HCT116 (cell line): Measurements from ENCODE around the gene DKK1. TPM values are rescaled to one million over a fixed set of nuclear protein-coding genes. Genes with fewer than 3 reads are reported as not detected.

Experiments
- ATAC-seq: fragments of 200-7000 bp; cut with Tn5 transposase; 2 replicates; pipeline ENCODE4 v1.9.1; 2020; ENCODE audit warnings: mild to moderate bottlenecking, moderate library complexity
- BruUV-seq: library from RNA; stranded (reverse); fragments of 400-500 nt; replicated peaks from 2 replicates; lab custom pipeline; 2021; lab: Mats Ljungman, UMichigan
- CTCF ChIA-PET: fragments of 300-600 bp; sonication (Branson Sonifier 250); formaldehyde crosslinking; loops from one replicate; lab custom pipeline; 2021; ENCODE audit warnings: antibody characterized with exemption; lab: Charles Lee
- POLR2A ChIA-PET: fragments of 300-600, 350-600 bp; sonication (Branson Sonifier 250); formaldehyde crosslinking; loops from one replicate; lab custom pipeline; 2021; ENCODE audit warnings: antibody characterized with exemption; lab: Charles Lee
- RAD21 ChIA-PET, 2 experiments: fragments of 300-600 bp; sonication (Branson Sonifier 250); formaldehyde crosslinking; loops; one replicate each; lab custom pipeline; 2023; ENCODE audit warnings: low total read pairs in 2 of 2; ENCODE audit not compliant: uncharacterized antibody in 2 of 2, unreplicated experiment in 2 of 2, low non-redundant PET in 1 of 2; lab: Charles Lee
- DNase-seq: peaks from one replicate; pipeline ENCODE4 v3.0.0-alpha.2; 2010; ENCODE audit warnings: low read depth, low spot score
- H2AFZ ChIP-seq: fragments of 200-600 bp; shearing (Covaris generic), sonication (generic); 2 replicates; pipeline ENCODE4 v1.6.1; 2017; ENCODE audit warnings: low read depth, mixed run types, mixed read lengths, antibody characterized with exemption, low read length; ENCODE audit not compliant: poor library complexity, severe bottlenecking
- H3K27ac ChIP-seq: 2 replicates; pipeline ENCODE4 v1.5.1; 2012; ENCODE audit warnings: low read depth, low read length
- H3K27me3 ChIP-seq: fragments of 200-600 bp; sonication (generic); 2 replicates; pipeline ENCODE4 v1.6.1; 2016; ENCODE audit warnings: mixed run types, low read length, mixed read lengths; ENCODE audit not compliant: insufficient read depth
- H3K36me3 ChIP-seq, 2 experiments: fragments of 200-500 bp in 1 of 2; fragments of 200-600 bp in 1 of 2; sonication (Bioruptor generic) in 1 of 2; sonication (generic) in 1 of 2; 2 replicates each; pipeline versions ENCODE4 v1.5.1 to v1.6.1; 2014 to 2016; ENCODE audit warnings: low read length in 2 of 2, inconsistent platforms in 1 of 2, mixed read lengths in 1 of 2, mixed run types in 1 of 2; ENCODE audit not compliant: insufficient read depth in 2 of 2, control insufficient read depth in 1 of 2
- H3K4me1 ChIP-seq, 2 experiments: fragments of 200-600 bp in 1 of 2; sonication (generic) in 1 of 2; 2 replicates each; pipeline versions ENCODE4 v1.5.1 to v1.6.1; 2012 to 2017; ENCODE audit warnings: low read length in 2 of 2, inconsistent platforms in 1 of 2, mild to moderate bottlenecking in 1 of 2, mixed read lengths in 1 of 2, mixed run types in 1 of 2, moderate library complexity in 1 of 2; ENCODE audit not compliant: insufficient read depth in 2 of 2, control insufficient read depth in 1 of 2
- H3K4me2 ChIP-seq: fragments of 200-600 bp; sonication (generic); 2 replicates; pipeline ENCODE4 v1.6.1; 2017; ENCODE audit warnings: mixed run types, low read length, mixed read lengths
- H3K4me3 ChIP-seq, 2 experiments: fragments of 200-600 bp in 1 of 2; sonication (generic) in 1 of 2; replicated peaks in 1 of 2; 2 replicates each; pipeline ENCODE4 v1.5.1; 2011 to 2016; ENCODE audit warnings: low read length in 2 of 2, control low read depth in 1 of 2, low read depth in 1 of 2, mild to moderate bottlenecking in 1 of 2, mixed read lengths in 1 of 2, mixed run types in 1 of 2
- H3K79me2 ChIP-seq: fragments of 200-600 bp; sonication (generic); 2 replicates; pipeline ENCODE4 v1.6.1; 2017; ENCODE audit warnings: mild to moderate bottlenecking, mixed run types, low read length, moderate library complexity, mixed read lengths; ENCODE audit not compliant: insufficient read depth
- H3K9ac ChIP-seq: fragments of 200-600 bp; sonication (generic); 2 replicates; pipeline ENCODE4 v1.6.1; 2016; ENCODE audit warnings: low read length, mixed read lengths
- H3K9me2 ChIP-seq: fragments of 200-600 bp; sonication (generic), shearing (Covaris generic); 2 replicates; pipeline ENCODE4 v1.6.1; 2017; ENCODE audit warnings: mixed run types, mild to moderate bottlenecking, moderate library complexity; ENCODE audit not compliant: insufficient read depth
- H3K9me3 ChIP-seq, 2 experiments: fragments of 200-500 bp in 1 of 2; fragments of 200-600 bp in 1 of 2; sonication (Bioruptor generic) in 1 of 2; sonication (generic) in 1 of 2; 2 replicates each; pipeline ENCODE4 v1.6.1; 2014 to 2017; ENCODE audit warnings: low read length in 2 of 2, mixed read lengths in 2 of 2, inconsistent platforms in 1 of 2, low read depth in 1 of 2, mild to moderate bottlenecking in 1 of 2, mixed run types in 1 of 2, moderate library complexity in 1 of 2; ENCODE audit not compliant: control insufficient read depth in 1 of 2, insufficient read depth in 1 of 2
- H4K20me1 ChIP-seq: fragments of 200-600 bp; sonication (generic), shearing (Covaris generic); 2 replicates; pipeline ENCODE4 v1.6.1; 2017; ENCODE audit warnings: mixed run types, mild to moderate bottlenecking, moderate library complexity; ENCODE audit not compliant: insufficient read depth
- CEBPB ChIP-seq: IDR thresholded peaks from 2 replicates; pipeline ENCODE4 v1.6.1; 2012; ENCODE audit warnings: low read depth
- EZH2phosphoT487 ChIP-seq: fragments of 200-600 bp; IDR thresholded peaks from 2 replicates; pipeline ENCODE4 v1.6.1; 2018; ENCODE audit warnings: antibody characterized with exemption, borderline replicate concordance
- POLR2A ChIP-seq: IDR thresholded peaks from 2 replicates; pipeline ENCODE4 v1.7.0; 2011; ENCODE audit warnings: borderline replicate concordance; ENCODE audit not compliant: insufficient read depth, insufficient read length; ENCODE audit errors: extremely low read depth
- POLR2AphosphoS5 ChIP-seq: IDR thresholded peaks from 2 replicates; pipeline ENCODE4 v1.6.1; 2011; ENCODE audit warnings: mild to moderate bottlenecking, low read depth, low read length, moderate library complexity
- SIN3A ChIP-seq: IDR thresholded peaks from 2 replicates; pipeline ENCODE4 v1.6.1; 2012; ENCODE audit warnings: low read depth
- SRF ChIP-seq: IDR thresholded peaks from 2 replicates; pipeline ENCODE4 v1.6.1; 2012; ENCODE audit warnings: low read depth
- TCF7L2 ChIP-seq: IDR thresholded peaks from 2 replicates; pipeline ENCODE4 v1.7.0; 2011; ENCODE audit warnings: borderline replicate concordance, inconsistent platforms; ENCODE audit not compliant: insufficient read depth, insufficient read length; ENCODE audit errors: extremely low read depth
- ZNF274 ChIP-seq: fragments of 200-500 bp; sonication (Bioruptor generic); IDR thresholded peaks from 2 replicates; pipeline ENCODE4 v1.6.1; 2014; ENCODE audit warnings: mild to moderate bottlenecking, low read depth, low read length, inconsistent platforms
- intact Hi-C: fragments of 100-400 bp; cut with micrococcal nuclease; formaldehyde crosslinking; loops from 2 replicates; pipeline ENCODE4 v1.10.0; 2022
- total RNA-seq: library from RNA; stranded (reverse); gene quantifications from one replicate; pipeline ENCODE4 v1.2.1, GENCODE V29; 2021; ENCODE audit not compliant: unreplicated experiment
- TF ChIP-seq, protein P1 (sequence below): IDR thresholded peaks from 2 replicates; pipeline ENCODE4 v1.6.1; 2011; ENCODE audit warnings: mild to moderate bottlenecking, low read length, moderate library complexity; ENCODE audit not compliant: insufficient replicate concordance; ENCODE audit errors: extremely low read depth
- TF ChIP-seq, protein P2 (sequence below): IDR thresholded peaks from 2 replicates; pipeline ENCODE4 v1.6.1; 2012

The DKK1 gene
- total RNA-seq, 1 experiment from 2014 or later = 315 TPM

DNA sequence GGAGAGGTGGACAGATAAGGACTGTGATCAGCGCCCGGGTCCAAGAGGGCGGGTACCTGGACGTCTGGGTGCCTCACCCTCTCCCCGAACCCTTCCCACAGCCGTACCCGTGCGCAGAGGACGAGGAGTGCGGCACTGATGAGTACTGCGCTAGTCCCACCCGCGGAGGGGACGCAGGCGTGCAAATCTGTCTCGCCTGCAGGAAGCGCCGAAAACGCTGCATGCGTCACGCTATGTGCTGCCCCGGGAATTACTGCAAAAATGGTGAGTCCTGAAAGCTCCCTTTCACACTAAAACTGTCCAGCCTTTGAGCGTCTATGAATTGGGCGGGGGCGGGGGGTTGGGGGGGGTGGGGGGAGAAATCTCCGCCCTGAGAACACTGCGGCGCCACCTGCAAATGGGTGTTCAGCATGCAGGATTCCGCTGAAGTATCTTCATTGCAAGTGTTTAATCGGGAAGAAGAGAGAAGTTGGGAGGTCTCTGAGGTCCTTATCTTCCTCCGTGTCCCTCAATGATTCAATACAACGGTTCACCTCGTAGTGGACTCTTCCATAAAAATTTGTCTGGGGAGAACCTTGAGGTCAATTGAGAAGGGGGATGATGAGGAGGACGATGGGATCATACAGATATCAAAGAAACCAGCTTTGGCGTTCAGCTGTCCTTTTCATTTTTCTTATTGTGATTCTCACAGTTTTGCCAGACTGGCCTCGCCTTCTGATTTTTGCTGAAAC, 906 bp downstream of the DKK1 start:
- Histone ChIP-seq H3K9me2 (no peaks in the 10 kb centered on the region), H3K79me2 (peaks cover 38% of the 10 kb centered on the region), H3K9ac (peak overlapping the region; percentile 84), H3K4me2 (peak overlapping the region; percentile 99), H3K4me1 (peaks cover 56 to 81% of the 10 kb centered on the region in 2 experiments), H3K9me3 (no peaks in the 10 kb centered on the region), H3K27me3 (no peaks in the 10 kb centered on the region), H3K36me3 (peaks cover 0 to 21% of the 10 kb centered on the region in 2 experiments; a peak in 2 of 4 replicates), H3K4me3 (peak overlapping the region; percentile 78 to 93), H3K27ac (peak overlapping the region; percentile 96), H2AFZ (no peak overlapping the region), H4K20me1 (no peaks in the 10 kb centered on the region; the same call in 1 of the 2 replicates)
- ChIA-PET RAD21 (interaction anchor here (0.9 to 1.0 kb wide), 2 partner anchors 173 to 174 kb away, joined by 3 read pairs; no protein-coding TSS in a partner anchor), POLR2A (interaction anchor here (0.6 to 3.6 kb wide), 11 partner anchors 11 to 247 kb away, joined by 3 to 33 read pairs (median 6); no protein-coding TSS in a partner anchor), CTCF (interaction anchor here (1.2 to 3.9 kb wide), 3 partner anchors 120 to 252 kb away, joined by 5 to 36 read pairs (median 10); no protein-coding TSS in a partner anchor)
- intact Hi-C loops = loop anchor here (1.0 kb wide), 1 partner anchor 174 kb away; no protein-coding TSS in a partner anchor
- TF ChIP-seq POLR2A (no peak), POLR2AphosphoS5 (peak; percentile 40; the same call in 1 of the 2 replicates), EZH2phosphoT487 (no peak), ZNF274 (no peak)
- ATAC-seq = peak; percentile 13
- no TSS peak for BruUV-seq
- no peak for DNase-seq

GRCh38 chr10:52316001-52316400, 1.9 kb downstream of the DKK1 start:
- ChIA-PET RAD21 (no interaction called here), CTCF (interaction anchor here (3.9 kb wide), 1 partner anchor 171 kb away, joined by 36 read pairs; no protein-coding TSS in a partner anchor), POLR2A (interaction anchor here (0.9 to 3.6 kb wide), 5 partner anchors 11 to 227 kb away, joined by 3 to 33 read pairs (median 6); no protein-coding TSS in a partner anchor)
- H3K27ac ChIP-seq = peak overlapping the region; percentile 96
- intact Hi-C loops = no loop called here
- peak overlapping the region; percentile 78 to 93 for H3K4me3 ChIP-seq
- no peaks in the 10 kb centered on the region for H3K9me2 ChIP-seq
- DNase-seq = no peak
- no peaks in the 10 kb centered on the region for H3K27me3 ChIP-seq
- H3K9me3 ChIP-seq = no peaks in the 10 kb centered on the region
- no peak for TF ChIP-seq EZH2phosphoT487
- no peak; the same call in 1 of the 2 replicates for TF ChIP-seq POLR2AphosphoS5
- peak; percentile 0 for TF ChIP-seq POLR2A
- TF ChIP-seq, protein P1, sequence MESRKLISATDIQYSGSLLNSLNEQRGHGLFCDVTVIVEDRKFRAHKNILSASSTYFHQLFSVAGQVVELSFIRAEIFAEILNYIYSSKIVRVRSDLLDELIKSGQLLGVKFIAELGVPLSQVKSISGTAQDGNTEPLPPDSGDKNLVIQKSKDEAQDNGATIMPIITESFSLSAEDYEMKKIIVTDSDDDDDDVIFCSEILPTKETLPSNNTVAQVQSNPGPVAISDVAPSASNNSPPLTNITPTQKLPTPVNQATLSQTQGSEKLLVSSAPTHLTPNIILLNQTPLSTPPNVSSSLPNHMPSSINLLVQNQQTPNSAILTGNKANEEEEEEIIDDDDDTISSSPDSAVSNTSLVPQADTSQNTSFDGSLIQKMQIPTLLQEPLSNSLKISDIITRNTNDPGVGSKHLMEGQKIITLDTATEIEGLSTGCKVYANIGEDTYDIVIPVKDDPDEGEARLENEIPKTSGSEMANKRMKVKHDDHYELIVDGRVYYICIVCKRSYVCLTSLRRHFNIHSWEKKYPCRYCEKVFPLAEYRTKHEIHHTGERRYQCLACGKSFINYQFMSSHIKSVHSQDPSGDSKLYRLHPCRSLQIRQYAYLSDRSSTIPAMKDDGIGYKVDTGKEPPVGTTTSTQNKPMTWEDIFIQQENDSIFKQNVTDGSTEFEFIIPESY = no peak
- TF ChIP-seq TCF7L2 = no peak
- TF ChIP-seq, protein P2, sequence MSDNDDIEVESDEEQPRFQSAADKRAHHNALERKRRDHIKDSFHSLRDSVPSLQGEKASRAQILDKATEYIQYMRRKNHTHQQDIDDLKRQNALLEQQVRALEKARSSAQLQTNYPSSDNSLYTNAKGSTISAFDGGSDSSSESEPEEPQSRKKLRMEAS = 0 out of 2 replicates have a peak, but pooled peaks have one; percentile 12
- no peak for TF ChIP-seq CEBPB
- no peak for TF ChIP-seq SIN3A
- no peak for TF ChIP-seq SRF
- H3K4me1 ChIP-seq = peaks cover 66 to 86% of the 10 kb centered on the region in 2 experiments
- peak overlapping the region; percentile 84 for H3K9ac ChIP-seq
- no peak for ATAC-seq
- H3K36me3 ChIP-seq = peaks cover 0 to 21% of the 10 kb centered on the region in 2 experiments; a peak in 2 of 4 replicates
- no peak overlapping the region for H2AFZ ChIP-seq
- H3K4me2 ChIP-seq = peak overlapping the region; percentile 99
- BruUV-seq = no TSS peak
- H4K20me1 ChIP-seq = no peaks in the 10 kb centered on the region; the same call in 1 of the 2 replicates
- H3K79me2 ChIP-seq = peaks cover 38% of the 10 kb centered on the region
